OCI-LY3 (cell line): Measurements from ENCODE around the gene RASIP1.

Experiments used
- CTCF ChIP-seq: fragments of 200-600, 300-600 bp; sonication (generic); IDR thresholded peaks from 2 replicates; pipeline ENCODE4 v1.5.1; 2014; ENCODE audit warnings: antibody characterized with exemption, low read length, low read depth
- EZH2phosphoT487 ChIP-seq: fragments of 200-600 bp; shearing (Covaris generic); IDR thresholded peaks from 2 replicates; pipeline ENCODE4 v1.6.1; 2018; ENCODE audit warnings: antibody characterized with exemption, mixed run types, low read depth

GRCh38 chr19:48680436-48681126 lies 59.8 kb downstream of the RASIP1 start:
- no peak for TF ChIP-seq CTCF
- TF ChIP-seq EZH2phosphoT487: no peak
